Left forelimb (tissue), 1 donor: ENCODE measurements around the gene ALOX15B.

ENCODE experiments used
- DNase-seq: peaks from one replicate; pipeline ENCODE4 v3.0.0-alpha.2; 2018; ENCODE audit warnings: low spot score

ALOX15B gene, protein sequence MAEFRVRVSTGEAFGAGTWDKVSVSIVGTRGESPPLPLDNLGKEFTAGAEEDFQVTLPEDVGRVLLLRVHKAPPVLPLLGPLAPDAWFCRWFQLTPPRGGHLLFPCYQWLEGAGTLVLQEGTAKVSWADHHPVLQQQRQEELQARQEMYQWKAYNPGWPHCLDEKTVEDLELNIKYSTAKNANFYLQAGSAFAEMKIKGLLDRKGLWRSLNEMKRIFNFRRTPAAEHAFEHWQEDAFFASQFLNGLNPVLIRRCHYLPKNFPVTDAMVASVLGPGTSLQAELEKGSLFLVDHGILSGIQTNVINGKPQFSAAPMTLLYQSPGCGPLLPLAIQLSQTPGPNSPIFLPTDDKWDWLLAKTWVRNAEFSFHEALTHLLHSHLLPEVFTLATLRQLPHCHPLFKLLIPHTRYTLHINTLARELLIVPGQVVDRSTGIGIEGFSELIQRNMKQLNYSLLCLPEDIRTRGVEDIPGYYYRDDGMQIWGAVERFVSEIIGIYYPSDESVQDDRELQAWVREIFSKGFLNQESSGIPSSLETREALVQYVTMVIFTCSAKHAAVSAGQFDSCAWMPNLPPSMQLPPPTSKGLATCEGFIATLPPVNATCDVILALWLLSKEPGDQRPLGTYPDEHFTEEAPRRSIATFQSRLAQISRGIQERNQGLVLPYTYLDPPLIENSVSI

DNA sequence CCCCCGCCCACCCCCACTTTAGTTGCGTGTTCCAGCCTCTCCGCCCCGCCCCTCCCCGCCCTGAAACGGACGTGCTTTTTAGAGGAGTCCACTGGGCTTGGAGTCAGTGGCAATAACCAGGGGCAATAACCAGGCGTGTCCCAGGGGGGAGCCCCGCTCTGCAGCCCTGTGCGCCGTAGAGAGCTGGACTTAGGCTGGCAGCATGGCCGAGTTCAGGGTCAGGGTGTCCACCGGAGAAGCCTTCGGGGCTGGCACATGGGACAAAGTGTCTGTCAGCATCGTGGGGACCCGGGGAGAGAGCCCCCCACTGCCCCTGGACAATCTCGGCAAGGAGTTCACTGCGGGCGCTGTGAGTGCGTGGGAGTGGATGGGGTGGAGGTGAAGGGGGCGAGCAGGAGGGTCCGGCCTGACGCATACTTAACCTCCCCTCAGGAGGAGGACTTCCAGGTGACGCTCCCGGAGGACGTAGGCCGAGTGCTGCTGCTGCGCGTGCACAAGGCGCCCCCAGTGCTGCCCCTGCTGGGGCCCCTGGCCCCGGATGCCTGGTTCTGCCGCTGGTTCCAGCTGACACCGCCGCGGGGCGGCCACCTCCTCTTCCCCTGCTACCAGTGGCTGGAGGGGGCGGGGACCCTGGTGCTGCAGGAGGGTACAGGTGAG lies at the start of gene ALOX15B:
TSS of gene ALOX15B (plus strand) at position 106 of the 657 bp plus-strand sequence. CDS start at position 203, 97 bp downstream.
- DNase-seq, result no peak

DNA sequence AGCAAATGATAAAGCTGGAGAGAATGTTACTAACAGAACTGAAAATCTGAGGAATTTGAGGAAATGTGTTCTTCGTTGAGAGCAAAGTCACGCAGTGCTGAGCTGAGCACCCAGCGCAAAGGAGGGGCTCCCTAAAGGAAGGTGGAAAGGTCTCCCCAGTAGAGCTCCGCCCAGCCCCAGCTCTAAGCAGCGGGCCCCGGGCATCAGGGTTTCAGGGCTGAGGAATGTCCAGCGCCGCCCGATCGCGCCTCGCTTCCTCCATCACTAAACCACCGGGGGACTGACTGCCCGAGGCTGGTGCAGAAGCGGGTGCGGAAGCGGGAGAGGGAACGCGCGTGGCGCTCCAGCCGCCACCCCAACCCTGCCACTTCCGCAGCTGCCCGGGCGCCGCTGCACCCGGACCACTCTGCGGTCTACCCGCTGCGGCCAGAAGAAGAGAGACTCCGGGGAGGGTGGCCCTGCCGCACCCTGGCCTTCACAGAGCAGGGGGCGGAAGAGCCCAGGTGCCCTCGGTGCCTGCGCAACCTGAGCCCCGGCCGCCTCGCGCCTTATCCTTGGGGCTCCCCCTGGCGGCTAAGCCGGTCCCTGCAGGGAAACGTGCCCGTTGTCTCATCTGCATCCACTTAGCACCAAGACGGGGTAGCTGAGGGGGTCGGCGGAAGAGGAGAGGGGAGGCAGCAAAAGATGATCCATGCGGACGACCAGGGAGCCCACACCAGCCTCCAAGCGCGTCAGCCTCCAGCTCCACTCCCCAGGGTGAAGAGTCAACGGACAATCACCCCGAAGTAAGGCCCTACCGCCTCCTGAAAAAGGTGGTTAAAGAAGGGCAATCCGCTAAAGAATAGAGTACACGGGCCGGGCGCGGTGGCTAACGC lies 48.8 kb upstream of the ALOX15B start:
- DNase-seq, result peak; percentile 88

DNA sequence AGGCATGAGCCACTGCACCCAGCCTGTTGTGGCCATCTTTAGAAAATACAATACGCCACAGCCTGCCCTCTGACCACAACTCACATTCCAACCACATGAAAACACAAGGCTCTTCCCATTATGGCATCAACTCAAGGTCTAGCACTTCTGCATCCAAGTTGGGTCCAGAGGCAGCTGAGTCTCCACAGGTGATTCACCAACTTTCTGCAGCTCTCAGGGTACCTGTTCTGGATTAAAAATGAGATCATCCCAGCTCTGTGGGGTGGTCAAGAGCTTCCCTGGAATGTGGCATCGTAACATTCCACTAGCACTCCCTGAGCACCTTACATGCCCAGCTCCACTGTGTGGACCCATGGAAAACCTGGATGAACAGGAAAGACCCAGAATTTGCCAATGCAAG lies 46.3 kb upstream of the ALOX15B start:
- DNase-seq, result no peak

DNA sequence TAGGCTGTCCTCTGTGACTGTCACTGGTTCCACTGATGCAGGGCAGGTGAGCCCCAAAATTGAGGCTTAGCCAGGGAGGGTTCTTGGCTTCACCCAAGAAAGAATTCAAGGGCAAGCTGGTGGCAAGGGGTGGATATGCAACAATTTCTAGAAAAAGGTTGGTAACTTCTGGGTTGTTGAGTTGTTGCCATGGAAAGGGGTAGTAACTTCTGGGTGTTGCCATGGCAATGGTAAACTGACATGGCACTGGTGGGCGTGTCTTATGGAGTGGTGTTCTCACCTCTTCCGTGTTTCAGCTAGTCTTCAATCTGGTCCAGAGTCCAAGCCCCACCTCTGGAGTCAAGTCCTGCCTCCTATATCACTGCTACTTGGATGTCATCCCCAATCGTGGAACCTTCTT lies 45.9 kb upstream of the ALOX15B start:
- no peak for DNase-seq

DNA sequence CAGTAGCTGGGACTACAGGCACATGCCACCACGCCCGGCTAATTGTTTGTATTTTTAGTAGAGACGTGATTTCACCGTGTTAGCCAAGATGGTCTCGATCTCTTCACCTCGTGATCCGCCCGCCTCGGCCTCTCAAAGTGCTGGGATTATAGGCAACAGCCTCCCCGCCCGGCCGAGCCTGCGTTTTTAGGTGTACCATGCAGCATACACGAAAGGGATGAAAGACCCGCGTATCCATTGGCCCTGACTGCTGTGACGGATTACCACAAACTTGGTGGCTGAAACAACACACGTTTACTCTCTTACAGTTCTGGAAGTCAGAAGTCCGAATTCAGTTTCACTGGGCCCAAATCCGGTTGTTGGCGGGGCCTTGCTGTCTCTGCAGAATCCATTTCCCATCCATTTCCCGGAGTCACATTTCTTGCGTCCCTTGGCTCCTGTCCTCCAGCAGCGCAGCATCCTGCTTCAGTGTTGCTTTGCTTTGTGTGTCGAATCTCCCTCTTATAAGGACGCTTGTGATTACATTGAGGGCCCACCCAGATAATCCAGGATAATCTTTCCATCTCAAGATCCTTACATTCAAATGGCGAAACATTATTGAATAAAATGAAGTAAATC lies 44.8 kb upstream of the ALOX15B start:
- DNase-seq, result no peak

DNA sequence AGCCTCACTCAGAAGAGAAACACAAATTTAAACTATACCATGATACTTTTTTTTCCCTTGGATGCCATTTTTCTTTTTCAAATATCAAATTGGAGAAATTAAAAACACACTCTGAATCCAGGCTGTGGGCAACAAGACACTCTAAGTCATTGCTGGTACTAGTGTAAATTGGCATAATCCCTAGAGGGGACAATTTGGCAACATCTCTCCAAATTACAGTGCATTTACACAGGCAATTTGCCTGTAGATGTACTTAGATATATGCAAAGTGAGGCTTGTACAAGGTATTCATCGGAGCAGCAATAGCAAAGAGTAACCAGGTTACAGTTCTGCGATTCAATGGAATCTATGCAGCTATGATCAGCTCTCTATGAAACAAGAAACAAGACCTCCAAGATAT lies 43.1 kb upstream of the ALOX15B start:
- no peak for DNase-seq

DNA sequence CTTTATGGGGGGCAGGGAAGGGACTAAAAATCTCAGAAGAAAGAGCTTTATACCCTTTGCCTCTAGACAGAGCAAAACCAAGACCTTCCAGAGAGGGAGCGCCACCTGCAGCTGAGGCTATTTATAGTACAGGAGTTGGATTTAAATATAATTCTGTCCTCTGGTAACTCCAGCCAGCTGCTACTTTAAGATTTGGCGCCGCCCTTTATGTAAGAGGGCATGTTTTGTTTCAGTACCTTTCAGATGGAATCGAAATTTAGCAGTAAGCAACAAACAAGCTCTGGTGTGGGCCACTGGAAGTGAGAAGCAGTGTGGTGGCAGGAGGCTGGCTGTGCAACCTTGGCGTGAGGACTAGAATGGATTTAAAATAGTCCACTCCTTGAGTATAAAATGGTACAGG lies 41.7 kb upstream of the ALOX15B start:
- DNase-seq, result no peak

DNA sequence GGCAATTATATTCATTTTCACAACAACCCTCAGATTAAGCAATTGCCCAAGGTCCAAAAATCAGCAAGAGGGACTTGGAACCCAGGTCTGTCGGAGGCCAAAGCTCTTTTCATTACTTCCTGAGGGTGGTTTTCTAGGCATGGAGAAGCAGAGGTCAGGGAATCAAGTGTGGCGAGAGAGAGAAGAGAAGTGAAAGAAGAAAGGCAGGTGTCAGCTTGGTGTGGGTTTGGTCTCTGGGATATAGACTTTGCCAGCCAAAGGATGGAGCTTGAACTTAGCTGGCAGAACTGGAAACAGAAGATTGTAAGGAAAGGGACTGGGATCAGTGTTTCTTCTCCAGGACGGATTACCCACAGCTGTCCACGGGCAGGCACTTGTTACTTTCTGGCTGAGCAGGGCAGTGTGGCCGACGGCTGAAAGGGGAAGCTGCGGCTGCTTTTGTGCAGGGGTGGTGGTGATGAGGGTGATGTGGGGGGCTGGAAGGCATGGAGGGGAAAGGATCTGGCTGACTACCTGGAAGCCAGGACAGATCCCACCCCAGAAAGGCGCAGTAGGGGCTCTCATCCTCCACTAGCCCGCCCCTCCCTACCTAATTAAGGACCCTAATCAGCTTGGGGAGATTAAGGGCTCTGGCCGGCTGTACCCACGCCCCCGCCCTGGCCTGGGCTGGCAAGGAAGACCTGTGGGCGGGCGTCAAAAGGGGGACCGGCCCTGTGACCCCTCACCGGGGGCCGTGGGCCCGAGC lies 36.7 kb upstream of the ALOX15B start, which contains the start of gene GUCY2D:
TSS of gene GUCY2D (plus strand) at position 640 of the 745 bp plus-strand sequence. CDS start 433 bp downstream, outside the sequence.
- no peak for DNase-seq

DNA sequence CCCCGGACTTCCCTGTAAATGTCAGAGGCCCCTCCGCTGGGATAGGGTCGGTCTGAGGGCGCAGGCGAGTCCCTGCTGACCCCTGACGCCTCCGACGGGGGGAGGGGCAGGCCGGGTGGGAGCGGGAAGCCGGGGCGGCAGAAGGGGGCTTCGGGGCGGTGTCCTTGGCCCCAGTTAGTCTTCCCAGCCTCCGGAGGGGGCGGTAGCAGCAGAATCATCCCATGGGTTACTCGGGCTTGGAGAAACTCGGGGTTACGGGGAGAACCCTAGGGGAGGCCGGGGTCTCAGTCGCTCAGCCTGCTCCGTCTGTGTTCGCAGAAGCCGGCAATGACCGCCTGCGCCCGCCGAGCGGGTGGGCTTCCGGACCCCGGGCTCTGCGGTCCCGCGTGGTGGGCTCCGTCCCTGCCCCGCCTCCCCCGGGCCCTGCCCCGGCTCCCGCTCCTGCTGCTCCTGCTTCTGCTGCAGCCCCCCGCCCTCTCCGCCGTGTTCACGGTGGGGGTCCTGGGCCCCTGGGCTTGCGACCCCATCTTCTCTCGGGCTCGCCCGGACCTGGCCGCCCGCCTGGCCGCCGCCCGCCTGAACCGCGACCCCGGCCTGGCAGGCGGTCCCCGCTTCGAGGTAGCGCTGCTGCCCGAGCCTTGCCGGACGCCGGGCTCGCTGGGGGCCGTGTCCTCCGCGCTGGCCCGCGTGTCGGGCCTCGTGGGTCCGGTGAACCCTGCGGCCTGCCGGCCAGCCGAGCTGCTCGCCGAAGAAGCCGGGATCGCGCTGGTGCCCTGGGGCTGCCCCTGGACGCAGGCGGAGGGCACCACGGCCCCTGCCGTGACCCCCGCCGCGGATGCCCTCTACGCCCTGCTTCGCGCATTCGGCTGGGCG lies 35.9 kb upstream of the ALOX15B start:
- no peak for DNase-seq

DNA sequence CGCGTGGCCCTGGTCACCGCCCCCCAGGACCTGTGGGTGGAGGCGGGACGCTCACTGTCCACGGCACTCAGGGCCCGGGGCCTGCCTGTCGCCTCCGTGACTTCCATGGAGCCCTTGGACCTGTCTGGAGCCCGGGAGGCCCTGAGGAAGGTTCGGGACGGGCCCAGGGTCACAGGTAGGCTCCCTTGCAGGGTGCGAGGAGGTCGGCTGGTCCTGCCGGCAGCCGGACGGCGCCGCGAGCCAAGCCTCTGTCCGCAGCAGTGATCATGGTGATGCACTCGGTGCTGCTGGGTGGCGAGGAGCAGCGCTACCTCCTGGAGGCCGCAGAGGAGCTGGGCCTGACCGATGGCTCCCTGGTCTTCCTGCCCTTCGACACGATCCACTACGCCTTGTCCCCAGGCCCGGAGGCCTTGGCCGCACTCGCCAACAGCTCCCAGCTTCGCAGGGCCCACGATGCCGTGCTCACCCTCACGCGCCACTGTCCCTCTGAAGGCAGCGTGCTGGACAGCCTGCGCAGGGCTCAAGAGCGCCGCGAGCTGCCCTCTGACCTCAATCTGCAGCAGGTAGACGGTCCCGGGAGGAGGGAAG lies 35.2 kb upstream of the ALOX15B start:
- no peak for DNase-seq

DNA sequence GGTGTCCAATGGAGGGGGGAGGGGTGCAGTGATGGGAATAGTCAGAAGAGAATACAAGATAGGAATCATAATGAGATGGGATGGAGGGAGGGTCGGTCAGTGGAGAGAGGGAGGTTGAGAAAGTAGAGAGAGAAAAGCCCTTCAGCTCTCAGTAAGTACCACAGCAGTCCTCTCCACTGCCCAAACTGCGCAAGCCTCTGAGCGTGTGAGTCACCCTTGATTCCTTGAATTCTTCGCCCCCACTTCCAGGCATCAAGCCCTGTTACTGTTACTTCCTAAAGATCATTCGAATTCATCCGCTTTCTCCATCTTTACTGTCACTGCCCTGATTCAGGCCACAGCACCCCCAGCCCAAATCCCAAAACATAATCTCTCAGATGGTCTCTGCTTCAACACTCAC lies 34.0 kb upstream of the ALOX15B start:
- DNase-seq, result no peak

DNA sequence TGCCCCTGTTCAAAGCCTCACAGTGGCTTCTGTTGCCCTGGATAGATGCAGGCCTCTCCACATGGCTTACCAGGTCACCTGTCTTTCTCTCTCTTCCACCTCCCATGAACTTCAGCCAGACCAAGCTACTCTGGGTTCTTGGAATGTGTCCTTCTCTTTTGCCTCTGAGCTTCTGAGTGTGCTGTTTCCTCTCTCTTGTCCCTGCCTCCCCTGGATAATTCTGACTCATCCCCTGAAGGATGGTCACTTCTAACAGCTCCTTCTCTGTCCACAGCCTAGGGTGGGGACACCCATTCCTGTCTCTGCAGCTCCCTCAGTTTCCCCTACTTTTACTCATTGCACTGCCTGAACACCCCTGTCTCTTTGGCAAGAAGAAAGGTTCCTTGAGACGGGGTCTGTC lies 33.5 kb upstream of the ALOX15B start:
- DNase-seq, result no peak

DNA sequence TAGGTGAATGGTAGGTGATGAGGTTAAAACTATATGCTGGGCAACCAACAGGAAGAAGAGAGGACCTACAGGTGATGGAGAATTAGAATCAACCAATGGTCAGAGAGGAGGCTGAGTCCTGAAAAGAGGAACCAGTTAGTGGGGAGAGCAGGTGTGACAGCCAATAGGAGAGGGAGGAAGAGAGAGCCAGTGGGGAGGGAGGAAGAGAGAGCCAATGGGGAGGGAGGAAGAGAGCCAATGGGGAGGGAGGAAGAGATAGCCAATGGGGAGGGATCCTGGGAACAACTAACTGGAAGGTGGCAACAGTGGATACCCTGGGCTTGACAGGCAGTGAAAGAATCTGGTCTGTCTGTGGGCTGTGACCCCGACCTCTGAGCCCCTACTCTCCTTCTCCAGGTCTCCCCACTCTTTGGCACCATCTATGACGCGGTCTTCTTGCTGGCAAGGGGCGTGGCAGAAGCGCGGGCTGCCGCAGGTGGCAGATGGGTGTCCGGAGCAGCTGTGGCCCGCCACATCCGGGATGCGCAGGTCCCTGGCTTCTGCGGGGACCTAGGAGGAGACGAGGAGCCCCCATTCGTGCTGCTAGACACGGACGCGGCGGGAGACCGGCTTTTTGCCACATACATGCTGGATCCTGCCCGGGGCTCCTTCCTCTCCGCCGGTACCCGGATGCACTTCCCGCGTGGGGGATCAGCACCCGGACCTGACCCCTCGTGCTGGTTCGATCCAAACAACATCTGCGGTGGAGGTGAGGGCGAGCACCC lies 32.7 kb upstream of the ALOX15B start:
- no peak for DNase-seq

DNA sequence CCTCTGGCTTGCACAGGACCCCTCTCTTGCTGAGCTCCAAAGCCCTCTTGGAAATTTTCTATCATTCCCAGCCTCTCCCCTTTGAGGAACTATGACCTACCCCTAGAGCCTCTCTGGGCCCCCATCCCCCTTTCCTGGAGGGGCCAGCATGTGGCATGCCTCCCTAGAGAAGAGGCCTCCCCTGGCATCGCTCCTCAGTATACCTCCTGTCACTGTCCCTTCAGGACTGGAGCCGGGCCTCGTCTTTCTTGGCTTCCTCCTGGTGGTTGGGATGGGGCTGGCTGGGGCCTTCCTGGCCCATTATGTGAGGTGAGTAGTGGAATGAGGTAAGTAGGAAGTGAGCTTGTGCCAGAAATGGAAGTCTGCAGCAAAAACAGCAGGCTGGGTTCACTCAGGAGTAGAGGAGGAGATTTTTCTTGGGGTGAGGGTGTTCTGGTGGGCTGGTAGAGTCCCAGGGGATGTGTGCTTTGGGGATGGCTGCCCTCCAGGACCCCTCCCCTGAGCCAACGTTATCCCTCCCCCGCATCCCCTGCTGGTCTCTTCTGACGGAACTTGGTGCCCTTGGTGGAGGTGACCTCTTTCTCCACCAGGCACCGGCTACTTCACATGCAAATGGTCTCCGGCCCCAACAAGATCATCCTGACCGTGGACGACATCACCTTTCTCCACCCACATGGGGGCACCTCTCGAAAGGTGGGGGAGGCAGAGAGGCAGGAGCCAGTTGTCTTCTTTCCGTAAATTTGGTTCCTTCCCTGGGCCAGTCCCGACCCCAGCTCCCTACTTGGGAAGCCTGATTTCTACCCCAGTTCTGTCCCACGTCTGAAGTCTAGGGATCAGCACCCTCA lies 31.8 kb upstream of the ALOX15B start:
- no peak for DNase-seq

DNA sequence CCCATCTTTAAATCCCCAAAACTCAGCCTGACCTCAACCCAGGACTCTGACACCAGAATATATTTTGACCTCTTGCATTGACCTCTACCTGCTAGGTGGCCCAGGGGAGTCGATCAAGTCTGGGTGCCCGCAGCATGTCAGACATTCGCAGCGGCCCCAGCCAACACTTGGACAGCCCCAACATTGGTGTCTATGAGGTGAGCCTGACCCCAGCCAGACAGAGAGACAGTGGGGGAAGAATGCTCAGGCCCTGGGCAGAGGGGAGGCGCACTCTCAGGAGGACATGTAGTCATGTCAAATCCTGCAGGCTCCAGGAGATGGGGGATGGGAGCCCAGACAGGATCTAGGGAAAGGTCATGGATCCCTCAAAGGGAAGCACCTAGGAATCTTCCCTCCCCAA lies 31.0 kb upstream of the ALOX15B start:
- no peak for DNase-seq

DNA sequence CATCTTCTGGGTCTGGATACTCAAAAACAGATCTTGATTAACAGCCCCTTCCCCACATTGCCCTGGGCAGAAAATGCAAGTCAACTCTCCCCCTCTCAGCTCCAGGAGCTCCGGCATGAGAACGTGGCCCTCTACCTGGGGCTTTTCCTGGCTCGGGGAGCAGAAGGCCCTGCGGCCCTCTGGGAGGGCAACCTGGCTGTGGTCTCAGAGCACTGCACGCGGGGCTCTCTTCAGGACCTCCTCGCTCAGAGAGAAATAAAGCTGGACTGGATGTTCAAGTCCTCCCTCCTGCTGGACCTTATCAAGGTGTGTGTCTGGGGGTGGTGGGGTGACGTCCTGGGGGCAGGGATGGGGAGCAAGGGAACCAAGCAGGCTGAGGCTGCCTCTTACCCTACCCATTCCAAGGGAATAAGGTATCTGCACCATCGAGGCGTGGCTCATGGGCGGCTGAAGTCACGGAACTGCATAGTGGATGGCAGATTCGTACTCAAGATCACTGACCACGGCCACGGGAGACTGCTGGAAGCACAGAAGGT lies 26.7 kb upstream of the ALOX15B start:
- DNase-seq, result no peak

DNA sequence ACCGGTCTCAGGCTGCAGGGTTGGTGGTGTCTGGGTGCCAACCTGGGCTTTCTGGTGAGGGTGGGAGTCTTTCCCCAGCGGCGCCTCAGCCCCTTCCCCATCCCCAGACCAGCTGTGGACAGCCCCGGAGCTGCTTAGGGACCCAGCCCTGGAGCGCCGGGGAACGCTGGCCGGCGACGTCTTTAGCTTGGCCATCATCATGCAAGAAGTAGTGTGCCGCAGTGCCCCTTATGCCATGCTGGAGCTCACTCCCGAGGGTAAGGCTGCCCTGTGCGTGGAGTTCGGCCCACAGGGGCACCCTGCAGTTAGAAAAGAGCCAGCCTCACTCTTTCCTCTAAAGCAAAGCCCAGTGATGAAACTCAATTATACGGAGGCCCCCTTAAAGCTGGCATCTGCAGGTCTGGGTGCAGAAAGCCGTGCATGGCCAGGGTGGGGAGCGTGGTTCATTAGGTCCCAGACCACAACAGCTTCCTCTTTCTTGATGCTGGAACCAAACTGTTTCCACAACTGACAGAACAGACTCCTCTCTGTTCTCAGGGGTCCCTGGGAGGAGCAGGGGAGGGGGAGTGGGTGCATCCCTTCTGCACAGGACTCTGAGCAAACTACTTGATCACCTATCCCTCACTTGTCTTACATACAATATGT lies 25.7 kb upstream of the ALOX15B start:
- DNase-seq, result no peak
